Esophagus squamous epithelium (tissue), 5 donors: ENCODE measurements around the gene KCNIP2. TPM values are rescaled to one million over a fixed set of nuclear protein-coding genes. Genes with fewer than 3 reads are reported as not detected.

ENCODE experiments used
- DNase-seq: peaks from one replicate; lab custom pipeline; 2025; lab: John Stamatoyannopoulos, UW
- H3K27ac ChIP-seq, 4 donors: fragments of 200-600 bp; sonication (generic); one replicate each; pipeline ENCODE4 v1.5.1; 2016 to 2019; ENCODE audit warnings: mild to moderate bottlenecking in 1 of 4
- H3K27me3 ChIP-seq, 4 donors: fragments of 200-600 bp; sonication (generic); 1 replicate in 3 of 4; 2 replicates in 1 of 4; pipeline versions ENCODE4 v1.5.1 to v1.6.0; 2017 to 2021; ENCODE audit warnings: antibody characterized with exemption in 1 of 4
- H3K36me3 ChIP-seq, 3 donors: fragments of 200-600 bp; sonication (generic); one replicate each; pipeline ENCODE4 v1.5.1; 2016 to 2019
- H3K4me1 ChIP-seq, 3 donors: fragments of 200-600 bp; sonication (generic); one replicate each; pipeline ENCODE4 v1.5.1; 2017 to 2019
- H3K4me3 ChIP-seq, 4 donors: fragments of 200-600 bp; sonication (generic); 1 replicate in 3 of 4; 2 replicates in 1 of 4; pipeline ENCODE4 v1.5.1; 2016 to 2019; ENCODE audit warnings: mild to moderate bottlenecking in 2 of 4, moderate library complexity in 1 of 4
- H3K9me3 ChIP-seq, 3 donors: fragments of 200-600 bp; sonication (generic); one replicate each; pipeline ENCODE4 v1.5.1; 2016 to 2019
- CTCF ChIP-seq, 6 experiments: fragments of 450-650 bp in 4 of 6; fragments of 200-600 bp in 2 of 6; sonication (generic) in 2 of 6; IDR thresholded peaks; one replicate each; pipeline ENCODE4 v1.5.1; 2016 to 2019; ENCODE audit warnings: antibody characterized with exemption in 6 of 6, mild to moderate bottlenecking in 4 of 6, moderate library complexity in 4 of 6
- POLR2A ChIP-seq, 4 donors: fragments of 450-650 bp; IDR thresholded peaks; one replicate each; pipeline ENCODE4 v1.6.1; 2017; ENCODE audit warnings: antibody characterized with exemption in 4 of 4, mild to moderate bottlenecking in 4 of 4, moderate library complexity in 3 of 4
- WGBS, 2 donors: methylation state at CpG; one replicate each; pipeline ENCODE4 v1.1.5; 2018; 5-methylcytosine and 5-hydroxymethylcytosine counted together
- intact Hi-C: fragments of 100-400 bp; cut with DNase I; formaldehyde crosslinking; loops from one replicate; pipeline ENCODE4 v1.15.0; 2022
- total RNA-seq, 4 donors: library from RNA; depleted of rRNA; stranded (reverse); fragments of >200 nt; gene quantifications; one replicate each; pipeline ENCODE4 v1.1.0, GENCODE V29; 2016
- donor health status: DM: yes; HTN: yes; CAD: no.

The KCNIP2 gene
- total RNA-seq, 4 donors from 2014 or later: 1.2 to 1.5 TPM; not detected in 2

- Histone ChIP-seq H3K27ac (no peak overlapping the region), H3K27me3 (no peaks in the 10 kb centered on the region), H3K9me3 (no peaks in the 10 kb centered on the region), H3K36me3 (peaks cover 0 to 27% (median 0%) of the 10 kb centered on the region in 3 donors), H3K4me1 (peaks cover 0 to under 1% (median 0%) of the 10 kb centered on the region in 3 donors), H3K4me3 (no peak overlapping the region)
- 72 to 83% methylated on average over 5 of the region's 5 CpGs for WGBS, 2 donors
- no peak for TF ChIP-seq POLR2A (IDR thresholded peaks at IDR 0.05)
- TF ChIP-seq CTCF (IDR thresholded peaks at IDR 0.05): no peak
- no peak for DNase-seq
- intact Hi-C loops: loop anchor here (10.0 kb wide), 1 partner anchor 127 kb away; no protein-coding TSS in a partner anchor
Observed at GRCh38 chr10:101887775-101888174, 44.2 kb upstream of the KCNIP2 start.

- Histone ChIP-seq H3K4me1 (no peaks in the 10 kb centered on the region), H3K27me3 (no peaks in the 10 kb centered on the region), H3K4me3 (no peak overlapping the region), H3K36me3 (peaks cover 0 to 27% (median 0%) of the 10 kb centered on the region in 3 donors), H3K27ac (no peak overlapping the region), H3K9me3 (no peaks in the 10 kb centered on the region)
- TF ChIP-seq POLR2A (IDR thresholded peaks at IDR 0.05): no peak
- intact Hi-C loops: loop anchor here (10.0 kb wide), 1 partner anchor 128 kb away; no protein-coding TSS in a partner anchor
- 81 to 87% methylated on average over 1 of the region's 1 CpG for WGBS, 2 donors
- no peak for DNase-seq
Observed at GRCh38 chr10:101886521-101887312, 43.1 kb upstream of the KCNIP2 start.

GRCh38 chr10:101881036-101881774, 37.6 kb upstream of the KCNIP2 start:
- Histone ChIP-seq H3K36me3 (peaks cover 0 to 24% (median 0%) of the 10 kb centered on the region in 3 donors), H3K27me3 (no peaks in the 10 kb centered on the region), H3K4me1 (peaks cover 0 to 3% (median 0%) of the 10 kb centered on the region in 3 donors), H3K27ac (no peak overlapping the region), H3K4me3 (no peak overlapping the region), H3K9me3 (no peaks in the 10 kb centered on the region)
- intact Hi-C loops: loop anchor here (10.0 kb wide), 1 partner anchor 134 kb away; no protein-coding TSS in a partner anchor
- WGBS, 2 donors: 89 to 94% methylated on average over 2 of the region's 2 CpGs
- DNase-seq: no peak
- no peak for TF ChIP-seq CTCF (IDR thresholded peaks at IDR 0.05)
- no peak for TF ChIP-seq POLR2A (IDR thresholded peaks at IDR 0.05)

- intact Hi-C loops: loop anchor here (10.0 kb wide), 1 partner anchor 135 kb away; no protein-coding TSS in a partner anchor
- H3K9me3 ChIP-seq: no peaks in the 10 kb centered on the region
- peaks cover 0 to 3% (median 0%) of the 10 kb centered on the region in 3 donors for H3K4me1 ChIP-seq
- no peak overlapping the region for H3K27ac ChIP-seq
- 100% methylated on average over 2 of the region's 2 CpGs for WGBS, 2 donors
- DNase-seq: no peak
- H3K27me3 ChIP-seq: no peaks in the 10 kb centered on the region
- peaks cover 0 to 15% (median 0%) of the 10 kb centered on the region in 3 donors for H3K36me3 ChIP-seq
- TF ChIP-seq CTCF (IDR thresholded peaks at IDR 0.05): no peak
- no peak for TF ChIP-seq POLR2A (IDR thresholded peaks at IDR 0.05)
- H3K4me3 ChIP-seq: no peak overlapping the region
Observed at GRCh38 chr10:101880232-101880573, 36.6 kb upstream of the KCNIP2 start.

- Histone ChIP-seq H3K9me3 (no peaks in the 10 kb centered on the region), H3K4me3 (no peak overlapping the region), H3K36me3 (peaks cover 0 to 15% (median 0%) of the 10 kb centered on the region in 3 donors), H3K4me1 (peaks cover 0 to 3% (median 0%) of the 10 kb centered on the region in 3 donors), H3K27me3 (no peaks in the 10 kb centered on the region), H3K27ac (no peak overlapping the region)
- DNase-seq: no peak
- 87 to 92% methylated on average over 10 to 13 of the region's 13 CpGs for WGBS, 2 donors
- intact Hi-C loops: loop anchor here (10.0 kb wide), 1 partner anchor 135 kb away; no protein-coding TSS in a partner anchor
- TF ChIP-seq CTCF (IDR thresholded peaks at IDR 0.05) (no peak), POLR2A (IDR thresholded peaks at IDR 0.05) (no peak)
Observed at GRCh38 chr10:101879456-101880231, 36.0 kb upstream of the KCNIP2 start.
